Measurements from ENCODE around the gene RSPH10B2.
"Not testable (repeated sequence)": the region's sequence is repeated elsewhere in the genome, so short reads cannot be mapped to it uniquely, and the experiment has no call there.

DNA sequence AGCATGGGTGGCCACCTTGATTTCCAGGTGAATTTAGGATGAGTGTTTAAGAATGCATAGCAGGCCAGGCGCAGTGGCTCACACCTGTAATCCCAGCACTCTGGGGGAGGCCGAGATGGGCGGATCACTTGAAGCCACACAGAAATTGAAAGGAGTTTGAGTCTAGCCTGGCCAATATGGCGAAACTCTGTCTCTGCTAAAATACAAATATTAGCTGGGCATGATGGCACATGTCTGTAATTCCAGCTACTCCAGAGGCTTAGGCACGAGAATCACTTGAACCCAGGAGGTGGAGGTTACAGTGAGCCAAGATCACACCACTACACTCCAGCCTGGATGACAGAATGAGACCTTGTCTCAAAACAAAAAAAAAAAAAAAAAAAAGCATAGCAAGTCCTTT lies 27.6 kb upstream of the RSPH10B2 start:
- TF ChIP-seq POLR2A (IDR thresholded peaks at IDR 0.05; ENCODE audit: low read length); GATA1 (IDR thresholded peaks at IDR 0.05; ENCODE audit: low read depth, low read length): not testable (repeated sequence)

Measured in erythroblast (primary cell).